ENCODE data around the gene MEIKIN.

MEIKIN gene, protein sequence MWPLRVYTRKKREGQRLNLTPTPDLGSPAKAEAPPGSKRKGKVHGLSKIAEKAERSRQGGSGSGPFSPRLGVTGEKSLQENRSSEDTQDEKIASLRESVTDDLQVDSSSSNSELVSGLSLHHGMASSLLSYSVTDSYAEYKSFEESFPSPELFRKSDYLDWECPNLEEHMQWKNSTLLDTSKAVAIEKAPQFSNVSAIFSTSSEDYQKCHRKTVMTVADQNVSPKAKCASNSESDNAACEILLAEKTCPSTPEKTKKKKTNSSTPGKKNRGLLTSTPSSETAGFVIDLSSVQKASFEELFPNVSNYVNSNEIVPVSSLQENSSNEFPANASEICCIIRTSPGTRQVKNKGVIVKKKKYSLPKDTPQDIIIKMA

DNA sequence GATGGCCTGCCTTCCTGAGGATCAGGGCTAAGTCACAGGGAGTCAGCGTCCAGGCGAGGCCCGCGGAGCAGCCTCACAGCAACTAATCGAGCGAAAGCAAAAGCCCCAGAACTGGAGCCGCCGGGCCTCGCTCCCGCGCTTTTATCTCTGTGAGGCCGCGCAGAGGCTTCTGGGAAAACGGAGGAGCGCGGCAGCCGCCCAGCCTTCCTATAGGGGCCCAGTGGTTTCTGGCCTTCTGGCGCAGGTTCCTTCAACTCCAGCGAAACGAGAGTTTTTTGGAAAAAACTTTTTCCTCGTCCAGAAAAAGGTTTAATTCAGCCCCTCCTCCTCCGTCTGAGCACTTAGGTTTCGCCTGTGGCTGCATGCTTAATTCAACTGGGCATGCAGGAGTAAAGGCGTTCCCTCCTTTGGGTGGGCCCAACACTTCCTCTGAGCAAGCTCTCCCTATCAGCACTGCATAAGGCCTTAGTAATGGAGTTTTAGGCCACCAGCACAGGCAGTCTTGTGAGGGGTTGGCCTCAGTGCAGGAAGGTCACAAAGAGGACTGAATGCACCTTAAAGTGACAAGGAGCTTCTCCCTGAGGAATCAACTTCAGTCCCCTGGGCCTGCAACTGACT, at the start of gene MEIKIN:
Gene MEIKIN (minus strand): TSS at position 113 of the 618 bp plus-strand sequence. CDS start 158 bp downstream, outside the sequence.
- DNase-seq (ENCODE audit: low read depth): no peak

DNA sequence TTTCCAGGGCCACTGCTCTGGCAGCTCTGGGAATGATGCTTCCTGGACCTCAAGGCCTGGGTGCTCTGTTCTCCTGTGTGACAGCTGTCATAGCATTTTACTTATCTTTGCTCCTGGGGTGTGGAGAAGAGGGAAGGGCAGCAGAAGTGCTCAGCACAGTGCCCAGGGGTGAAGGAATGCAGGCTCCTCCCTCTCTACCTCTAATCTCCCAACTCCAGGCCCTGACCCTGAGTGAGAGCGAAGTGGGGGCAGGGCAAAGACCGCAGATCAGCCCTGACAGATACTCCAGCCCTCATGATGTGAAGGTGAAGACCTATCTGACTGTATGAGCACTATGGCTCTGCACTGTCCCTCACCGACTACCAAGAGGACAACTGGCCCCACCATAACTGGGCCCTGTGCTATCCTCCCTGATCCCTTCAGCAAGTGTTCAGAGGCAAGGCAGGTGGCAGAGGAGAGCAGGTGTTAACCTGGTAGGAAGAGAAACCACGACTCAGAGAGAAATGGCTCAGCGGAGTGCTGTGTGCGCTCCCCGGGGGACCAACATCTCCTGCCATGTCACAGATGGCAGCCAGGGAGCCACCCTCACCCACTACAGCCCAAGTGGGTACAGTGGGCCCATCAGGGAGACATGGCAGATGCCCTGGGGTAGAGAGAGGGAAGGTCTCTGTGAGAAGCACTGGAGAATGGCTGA, 49.2 kb upstream of the MEIKIN start:
- no peak for DNase-seq (ENCODE audit: low read depth)

DNA sequence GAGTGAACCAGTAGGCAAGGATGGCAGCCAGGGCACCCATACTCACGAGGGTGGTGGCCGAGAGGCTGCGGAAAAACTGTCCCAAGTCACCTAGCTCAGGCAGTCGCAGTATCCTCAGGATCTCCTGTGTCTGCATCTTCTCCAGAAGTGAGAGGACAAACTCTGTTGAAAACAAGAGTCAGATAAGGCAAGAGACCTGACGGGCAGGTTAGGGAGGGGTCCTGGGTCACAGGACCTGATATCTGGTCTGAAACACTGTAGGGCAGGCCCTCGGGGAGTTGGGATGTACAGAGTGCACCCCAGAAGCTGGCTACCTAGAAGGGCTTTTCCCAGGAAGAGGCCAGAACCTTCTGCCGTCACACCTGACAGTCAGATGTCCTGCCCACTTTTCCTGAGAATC, 48.6 kb upstream of the MEIKIN start:
- no peak for DNase-seq (ENCODE audit: low read depth)

DNA sequence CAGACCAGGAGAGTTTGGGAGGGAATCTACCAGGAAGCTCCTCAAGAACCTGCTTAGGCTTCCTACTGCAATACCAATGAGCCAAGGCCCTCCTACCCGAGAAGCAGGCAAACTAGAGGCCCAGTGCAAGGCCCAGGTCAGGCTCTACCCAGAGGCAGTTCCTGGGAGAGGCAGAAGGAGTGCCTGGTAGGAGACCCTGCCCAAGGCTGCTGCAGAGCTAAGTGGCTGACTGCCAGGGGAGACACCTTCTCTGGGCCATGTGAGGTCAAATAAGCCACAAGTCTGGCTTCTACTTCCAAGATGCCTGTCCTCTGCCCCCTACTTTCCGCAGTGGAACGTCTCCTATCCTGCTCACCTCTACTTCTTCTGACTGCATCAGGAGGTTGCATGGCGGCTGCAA, 48.2 kb upstream of the MEIKIN start:
- no peak for DNase-seq (ENCODE audit: low read depth)

DNA sequence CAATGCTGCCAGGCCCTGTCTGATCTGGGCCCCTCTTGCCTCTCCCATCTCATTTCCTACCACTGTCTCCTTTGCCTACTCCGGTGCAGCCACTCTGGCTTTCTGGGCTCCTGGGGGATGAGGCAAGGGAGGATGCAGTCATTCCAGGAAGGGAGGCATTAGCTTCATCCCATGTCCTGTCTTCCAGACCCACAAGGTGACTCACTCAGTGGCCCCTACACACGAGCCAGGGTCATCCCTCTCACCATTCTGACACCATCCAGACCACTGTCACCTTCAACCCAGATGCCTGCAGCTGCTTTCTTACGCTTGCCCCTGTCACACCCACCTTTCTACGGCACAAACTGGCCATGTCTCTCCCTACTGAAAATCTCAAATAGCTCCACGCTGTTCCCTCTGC, 46.9 kb upstream of the MEIKIN start:
- DNase-seq (ENCODE audit: low read depth): no peak

DNA sequence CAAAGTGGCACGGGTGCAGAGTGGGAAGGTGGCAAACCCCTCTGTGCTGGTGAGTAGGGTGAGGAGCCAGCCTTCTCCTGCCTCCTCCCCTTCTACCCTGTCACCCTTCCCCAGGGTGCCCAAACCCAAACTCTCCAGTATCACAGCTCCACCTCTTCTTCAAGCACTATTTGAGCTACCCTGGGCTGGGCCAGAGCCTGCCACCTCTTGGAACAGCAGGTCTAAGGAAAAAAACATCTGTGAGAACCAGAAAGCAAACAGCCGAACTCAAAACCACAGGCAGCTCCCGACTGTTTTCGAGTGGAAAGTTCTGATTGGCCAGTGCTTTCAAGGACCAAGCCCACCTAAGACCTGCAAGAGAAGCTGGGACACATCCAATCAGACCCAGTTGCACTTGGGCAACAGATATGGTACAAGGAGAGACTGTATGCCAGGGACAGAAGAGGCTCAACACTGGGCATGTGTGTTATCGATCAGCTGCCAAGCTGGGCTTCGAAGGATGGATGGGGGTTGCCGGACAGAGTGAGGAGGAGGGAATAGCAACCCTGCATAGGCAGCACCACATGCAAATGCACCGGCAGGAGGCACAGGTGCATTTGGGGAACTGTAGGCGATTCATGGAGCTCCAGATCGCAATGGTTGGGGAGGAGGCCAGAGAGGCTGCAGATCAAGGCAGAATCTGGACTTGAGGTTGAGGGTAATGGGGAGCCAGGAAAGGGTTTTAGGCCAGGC, 46.3 kb upstream of the MEIKIN start:
- DNase-seq (ENCODE audit: low read depth): no peak

DNA sequence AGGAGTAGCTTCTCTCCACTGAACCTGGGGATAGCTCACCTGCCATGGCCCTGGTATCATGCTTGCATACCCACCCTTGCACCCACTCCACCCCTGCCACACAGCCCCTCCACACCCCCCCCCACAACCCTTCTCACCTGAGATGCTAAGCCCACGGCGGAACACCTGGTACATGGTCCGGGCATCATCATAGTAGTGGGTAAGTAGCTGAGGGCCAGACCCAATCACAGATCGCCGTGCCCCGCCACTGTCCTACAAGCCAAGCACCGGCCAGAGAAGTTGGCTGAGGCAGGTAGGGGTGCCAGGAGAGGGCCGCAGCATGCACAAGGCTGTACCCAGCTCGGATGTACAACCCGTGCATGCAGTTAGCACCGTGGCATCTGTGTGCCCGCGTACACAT, 45.3 kb upstream of the MEIKIN start:
- no peak for DNase-seq (ENCODE audit: low read depth)

DNA sequence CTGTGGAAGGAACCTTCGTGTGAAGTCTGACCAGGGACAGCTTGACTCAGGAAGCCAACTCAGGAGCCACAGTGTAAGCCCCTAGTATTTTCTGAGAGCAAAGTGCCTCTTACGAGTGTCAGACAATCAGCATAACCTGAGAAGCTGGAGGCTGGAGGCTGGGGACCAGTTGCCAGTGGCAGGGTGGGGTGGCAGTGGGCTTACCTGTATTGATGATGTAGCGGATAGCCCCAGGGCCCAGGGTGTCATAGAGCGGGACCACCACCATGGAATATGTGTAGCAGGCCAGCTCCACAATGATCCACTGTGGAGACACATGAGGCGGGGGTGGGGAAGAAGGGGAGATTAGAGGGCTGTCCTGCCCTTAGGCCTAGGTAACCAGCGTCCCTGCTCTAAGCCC, 43.1 kb upstream of the MEIKIN start:
- DNase-seq (ENCODE audit: low read depth): no peak

DNA sequence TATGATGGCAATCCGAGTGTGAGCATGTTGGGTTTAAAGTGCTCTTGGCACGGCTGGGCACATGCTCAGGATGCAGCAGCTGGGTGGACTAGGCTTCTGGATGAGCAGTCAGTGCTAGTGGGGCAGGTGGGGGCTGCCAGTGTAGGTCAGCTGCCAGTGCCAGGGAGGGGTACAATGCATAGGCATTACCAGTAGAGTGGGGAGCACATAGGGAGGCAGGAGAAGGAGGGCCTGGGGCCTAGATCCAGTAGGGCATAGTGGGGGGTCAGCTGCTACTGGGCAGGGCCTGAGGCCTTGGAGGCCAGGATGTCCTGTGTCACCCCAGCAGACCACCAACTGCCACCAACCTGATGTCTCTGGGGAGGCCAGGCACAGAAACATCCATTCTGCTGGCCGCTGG, 41.8 kb upstream of the MEIKIN start:
- DNase-seq (ENCODE audit: low read depth): no peak

DNA sequence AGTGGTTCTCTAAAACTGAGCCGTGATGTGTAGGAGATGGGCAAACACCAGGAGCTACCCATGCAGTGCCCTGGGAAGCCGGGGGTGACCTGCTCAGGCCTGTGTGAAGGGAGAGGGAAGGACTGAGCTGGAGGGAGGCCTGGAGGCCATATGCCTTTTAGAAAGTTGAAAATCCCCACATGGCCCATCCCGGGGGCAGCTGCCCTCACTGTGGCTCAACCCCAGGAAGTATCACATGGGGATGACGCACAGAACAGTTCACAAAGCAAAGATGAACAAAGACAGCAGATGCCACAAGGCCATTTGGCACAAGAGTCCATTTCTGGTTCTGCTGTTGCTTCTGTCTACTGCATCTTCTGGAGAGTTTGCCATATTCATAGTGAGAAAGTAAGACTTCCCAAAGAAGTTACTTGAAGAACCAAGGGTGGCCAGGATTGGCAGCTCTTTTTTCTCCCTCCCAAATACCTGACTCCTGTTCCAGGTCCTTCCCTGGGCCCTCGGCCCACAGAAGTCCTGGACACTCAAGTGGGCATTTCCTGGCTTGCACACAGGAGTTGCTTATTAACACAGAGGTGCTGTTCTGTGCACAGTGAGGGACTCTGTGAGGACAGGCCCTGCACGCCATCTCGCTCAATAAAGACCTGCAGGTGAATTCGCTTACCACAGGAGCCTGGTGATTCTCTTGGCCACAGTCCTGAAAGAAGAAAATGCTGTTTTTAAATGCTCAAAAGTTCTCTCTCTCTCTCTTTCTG, 40.9 kb upstream of the MEIKIN start:
- DNase-seq (ENCODE audit: low read depth): no peak

DNA sequence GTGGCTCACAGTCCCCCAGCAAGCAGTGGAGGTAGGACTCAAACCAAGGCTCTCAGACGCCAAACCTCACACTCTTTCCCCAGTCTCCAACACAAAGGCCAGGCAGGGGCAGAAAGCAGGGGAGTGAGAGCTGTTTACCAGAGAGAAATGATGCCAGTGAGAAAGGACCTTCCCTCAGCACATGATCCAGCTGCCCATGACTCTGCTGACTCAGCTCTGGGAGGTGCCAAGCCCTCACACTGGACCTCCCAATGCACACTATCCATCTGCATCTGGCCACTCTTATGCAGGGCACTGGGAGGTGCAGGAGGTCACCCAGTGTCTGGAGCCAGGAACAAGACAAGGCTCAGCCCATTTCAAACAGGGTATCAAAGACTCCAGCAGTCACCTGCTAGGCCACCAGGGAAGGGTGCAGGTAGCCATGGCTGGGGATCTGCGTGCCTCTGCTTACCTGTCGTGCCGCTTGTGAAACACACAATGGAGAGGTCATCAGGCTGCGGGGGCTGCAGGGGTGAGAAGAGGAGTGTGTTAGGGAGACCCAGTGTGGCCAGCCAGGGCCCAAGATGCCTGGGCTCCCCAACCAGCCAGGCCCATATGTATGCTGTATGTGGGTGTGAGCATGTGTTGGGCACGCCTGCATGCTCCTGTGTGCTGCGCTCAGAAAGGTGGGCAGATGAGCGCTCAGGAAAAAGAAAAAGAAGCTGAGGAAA, 39.6 kb upstream of the MEIKIN start:
- DNase-seq (ENCODE audit: low read depth): no peak

DNA sequence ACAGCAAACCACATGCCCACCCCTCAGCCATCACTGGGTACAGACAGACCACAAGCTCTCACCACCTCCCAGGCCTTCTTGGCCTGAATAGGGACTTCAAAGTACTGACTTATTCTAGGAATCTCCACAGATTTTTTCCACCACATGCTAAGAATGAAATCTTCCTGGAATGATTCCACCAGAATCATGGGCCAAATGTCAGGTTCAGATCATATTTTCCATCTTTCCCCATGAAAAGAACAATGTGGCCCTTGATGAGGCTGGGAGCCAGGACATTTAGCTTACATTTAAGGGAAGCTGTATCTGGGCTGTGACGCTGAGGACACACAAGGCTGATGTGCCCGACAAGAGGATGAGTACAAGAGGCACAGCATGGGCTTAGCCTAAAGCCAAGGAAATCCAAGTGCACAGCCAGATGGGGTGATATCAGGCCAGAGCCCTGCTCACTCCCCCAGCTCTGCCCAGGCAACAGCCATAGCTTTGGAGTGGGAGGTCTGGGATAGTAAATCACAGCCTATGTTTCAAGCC, 37.8 kb upstream of the MEIKIN start:
- no peak for DNase-seq (ENCODE audit: low read depth)

DNA sequence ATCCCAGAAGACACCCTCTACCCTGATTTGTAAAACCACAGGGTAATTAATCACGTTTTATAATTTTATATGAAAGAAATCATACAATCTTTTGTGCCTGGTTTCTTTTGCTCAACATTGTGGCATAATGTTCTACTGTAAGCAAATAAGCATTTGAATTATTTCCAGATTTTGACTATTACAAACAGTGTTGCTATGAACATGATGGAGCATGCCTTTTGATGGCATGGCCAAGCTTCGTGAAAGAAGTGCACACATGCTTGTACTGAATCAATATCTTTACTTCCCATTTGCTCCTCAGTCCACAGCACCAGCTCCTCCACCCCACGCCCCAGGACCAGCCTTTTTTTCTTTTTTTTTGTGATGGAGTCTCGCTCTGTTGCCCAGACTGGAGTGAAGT, 36.1 kb upstream of the MEIKIN start:
- DNase-seq (ENCODE audit: low read depth): no peak

DNA sequence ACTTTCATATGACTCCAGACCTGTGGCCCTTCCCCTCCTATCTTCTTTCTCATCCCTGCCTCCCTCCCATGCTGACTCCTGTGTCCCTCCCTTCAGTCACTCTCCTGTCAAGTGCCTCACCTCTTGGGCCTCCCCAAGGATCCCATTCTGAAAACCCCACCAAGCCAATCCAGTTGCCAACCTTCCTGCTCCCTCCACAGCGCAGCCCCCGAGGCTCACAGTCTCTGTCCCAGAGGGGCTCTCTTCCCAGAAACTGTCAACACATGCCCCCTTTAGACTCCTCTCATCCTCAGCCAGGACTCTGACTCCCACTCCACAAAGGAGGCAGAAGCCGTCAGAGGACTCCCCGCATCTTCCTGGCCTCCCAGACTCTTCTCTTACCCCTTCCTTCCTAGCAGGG, 35.2 kb upstream of the MEIKIN start:
- DNase-seq (ENCODE audit: low read depth): no peak

DNA sequence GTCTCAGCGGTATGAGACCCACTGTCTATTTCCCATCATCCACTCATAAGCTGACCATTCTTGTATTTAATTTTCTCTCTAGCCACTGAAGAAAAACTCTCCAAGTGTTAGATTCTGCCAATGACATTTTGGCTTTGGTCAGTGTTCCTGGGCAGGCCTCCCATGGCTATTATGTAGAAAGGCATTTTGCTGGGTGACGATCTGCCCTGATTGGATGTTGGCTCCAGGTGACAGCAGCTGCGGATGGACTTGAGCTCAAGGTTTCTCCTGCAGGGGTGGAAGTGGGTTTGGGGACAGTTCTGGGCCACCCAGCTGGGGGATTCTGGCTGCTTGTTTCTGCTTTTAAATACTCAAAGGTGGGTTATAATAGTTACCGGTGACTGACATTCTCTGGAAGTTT, 34.4 kb upstream of the MEIKIN start:
- DNase-seq (ENCODE audit: low read depth): no peak

DNA sequence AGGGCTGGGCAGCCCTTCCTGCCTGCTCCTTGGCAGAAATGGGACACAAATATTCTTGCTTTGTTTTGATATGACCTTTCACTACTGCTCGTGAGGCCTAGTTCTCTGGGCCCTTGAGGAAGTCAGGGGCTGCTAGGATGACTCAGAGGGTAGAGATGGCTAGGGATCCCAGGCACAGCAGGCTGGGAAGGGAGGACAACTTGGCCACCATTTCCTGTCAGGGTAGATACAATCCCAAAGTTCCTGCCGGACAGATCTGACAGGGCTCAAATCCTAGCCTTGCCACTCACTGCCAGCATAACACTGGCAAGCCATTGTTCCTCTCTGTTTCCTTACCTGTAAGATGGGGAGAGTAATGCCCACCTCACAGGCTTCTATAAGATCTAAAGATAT, 31.7 kb upstream of the MEIKIN start:
- DNase-seq (ENCODE audit: low read depth): no peak

DNA sequence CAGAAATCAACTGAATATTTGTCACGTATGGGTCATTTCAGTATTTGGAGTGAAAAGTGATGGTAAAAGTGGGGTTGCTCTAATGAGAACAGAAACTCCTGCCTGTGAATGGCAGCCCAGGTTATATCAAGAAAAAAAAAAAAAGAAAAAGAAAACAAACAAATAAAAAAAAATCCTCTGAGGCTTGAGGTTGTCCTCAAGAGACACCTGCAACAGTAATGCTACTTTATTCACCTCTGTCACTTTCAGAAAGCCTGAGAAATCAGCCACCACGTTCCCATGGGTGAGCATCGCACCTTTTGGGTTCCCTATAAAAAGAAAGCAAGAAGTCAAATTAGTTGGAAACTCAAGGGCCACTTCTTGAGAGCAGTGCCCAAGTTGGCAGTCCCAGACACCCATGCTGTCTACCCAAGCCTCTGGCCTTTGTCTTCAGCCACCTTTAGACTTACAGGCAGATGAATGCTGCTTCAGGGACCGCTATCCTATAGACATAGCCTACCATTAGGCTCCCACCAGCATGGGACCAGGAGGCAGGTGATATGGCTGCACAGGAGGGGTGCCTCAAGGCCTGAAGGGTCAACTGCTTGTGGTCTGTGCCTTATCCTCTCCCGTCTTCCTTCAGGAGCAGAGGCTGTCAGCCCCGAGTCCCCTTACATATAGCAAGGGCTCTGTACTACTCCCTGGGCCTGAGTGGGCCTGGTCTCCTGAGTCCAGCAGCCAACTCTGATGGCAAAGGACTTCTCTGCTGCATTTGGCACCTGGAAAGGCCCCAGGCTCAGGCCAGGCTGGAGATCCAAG, 31.1 kb upstream of the MEIKIN start:
- no peak for DNase-seq (ENCODE audit: low read depth)

DNA sequence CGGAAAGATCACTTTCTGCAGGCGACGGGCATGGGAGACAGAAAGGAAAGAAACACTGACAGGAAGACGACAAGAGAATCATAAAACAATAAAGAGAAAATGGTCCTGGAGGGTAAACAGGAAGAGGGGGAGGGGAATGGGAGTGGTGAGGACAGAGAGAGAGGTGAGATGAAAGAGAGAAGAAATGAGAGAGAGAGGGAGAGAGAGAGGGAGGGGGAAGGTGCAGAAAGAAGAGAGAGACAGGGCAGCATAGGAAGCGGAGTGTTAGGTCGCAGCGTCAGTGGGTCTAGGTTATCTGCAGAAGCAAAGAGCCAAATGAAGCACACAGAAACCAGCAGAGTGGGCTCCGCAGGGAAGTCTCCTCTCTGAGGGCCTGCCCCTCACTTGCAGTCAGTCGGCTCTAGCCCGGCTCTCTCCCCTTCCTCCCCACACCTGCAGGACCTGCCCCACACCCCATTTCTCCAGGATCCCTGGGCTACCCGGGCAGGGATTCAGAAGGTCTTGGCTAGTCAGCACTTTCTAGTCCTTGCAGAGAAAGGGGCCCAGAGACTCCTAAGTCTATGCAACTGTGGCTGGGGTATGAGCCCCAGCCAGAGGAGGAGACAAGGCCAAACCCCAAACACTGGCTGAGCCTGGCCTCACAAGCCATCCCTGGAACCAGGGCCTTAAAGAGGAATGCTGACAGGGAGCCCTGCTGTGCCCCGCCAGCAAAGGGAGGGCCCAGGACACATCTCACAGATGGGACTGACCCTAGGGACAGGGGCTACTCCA, 29.7 kb upstream of the MEIKIN start:
- DNase-seq (ENCODE audit: low read depth): no peak

DNA sequence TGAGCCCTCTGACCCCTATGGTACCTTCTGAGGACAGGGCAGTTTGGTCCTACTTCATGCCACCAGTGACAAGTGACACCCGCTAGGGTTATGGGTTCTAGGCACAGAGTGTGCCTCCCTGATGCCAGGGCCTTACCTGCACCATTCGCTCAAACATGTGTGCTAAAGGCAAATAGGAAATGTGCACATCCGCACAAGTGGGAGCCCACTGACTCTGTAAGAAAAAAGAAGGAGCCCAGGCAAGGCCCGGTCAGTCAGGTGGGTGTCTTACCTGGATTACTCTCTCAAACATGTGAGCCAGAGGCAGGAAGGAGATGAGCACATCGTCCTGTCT, 29.1 kb upstream of the MEIKIN start:
- no peak for DNase-seq (ENCODE audit: low read depth)

DNA sequence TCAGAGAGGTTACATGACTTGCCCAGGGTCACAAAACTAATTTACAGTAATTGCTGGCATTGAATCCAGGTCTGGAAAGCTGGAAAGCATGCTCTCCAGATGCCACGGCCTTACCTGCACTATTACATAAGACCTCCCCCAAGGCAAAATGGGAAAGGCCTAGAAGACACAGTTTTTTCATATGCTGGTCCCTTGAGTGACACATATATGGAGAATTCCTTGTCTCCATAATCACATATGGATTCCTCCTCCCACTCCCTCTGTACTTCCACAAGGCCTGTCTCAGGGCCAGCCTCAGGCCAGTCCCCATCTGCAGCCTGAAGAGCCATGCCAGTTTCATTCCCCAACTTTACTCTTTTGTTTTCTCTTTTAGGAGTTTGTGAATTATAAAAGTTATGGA, 28.6 kb upstream of the MEIKIN start:
- DNase-seq (ENCODE audit: low read depth): no peak

Data from stromal cell of bone marrow (primary cell).